ENCODE data around the gene ERO1B.
"Not testable (repeated sequence)": the region's sequence is repeated elsewhere in the genome, so short reads cannot be mapped to it uniquely, and the experiment has no call there.

ERO1B gene

GRCh38 chr1:236281654-236282424 lies at the start of gene ERO1B:
TSS of gene ERO1B (minus strand) at chr1:236281958. CDS start at chr1:236281783, 175 bp downstream.
- DNase-seq (ENCODE audit: low read depth), result peak; percentile 92

- DNase-seq (ENCODE audit: low read depth), result not testable (repeated sequence)
Observed at GRCh38 chr1:236331412-236331811, 49.7 kb upstream of the ERO1B start.

- no peak for DNase-seq (ENCODE audit: low read depth)
Observed at GRCh38 chr1:236326432-236326831, 44.7 kb upstream of the ERO1B start.

GRCh38 chr1:236325567-236325966 lies 43.8 kb upstream of the ERO1B start:
- DNase-seq (ENCODE audit: low read depth), result no peak

GRCh38 chr1:236323819-236324411 lies 42.2 kb upstream of the ERO1B start:
- DNase-seq (ENCODE audit: low read depth), result no peak

- DNase-seq (ENCODE audit: low read depth), result no peak
Observed at GRCh38 chr1:236322566-236323409, 41.0 kb upstream of the ERO1B start.

GRCh38 chr1:236321101-236321500 lies 39.3 kb upstream of the ERO1B start:
- no peak for DNase-seq (ENCODE audit: low read depth)

- DNase-seq (ENCODE audit: low read depth), result no peak
Observed at GRCh38 chr1:236320671-236321070, 38.9 kb upstream of the ERO1B start.

GRCh38 chr1:236320214-236320613 lies 38.5 kb upstream of the ERO1B start:
- DNase-seq (ENCODE audit: low read depth), result no peak

GRCh38 chr1:236316437-236316836 lies 34.7 kb upstream of the ERO1B start:
- no peak for DNase-seq (ENCODE audit: low read depth)

GRCh38 chr1:236315518-236315917 lies 33.8 kb upstream of the ERO1B start:
- no peak for DNase-seq (ENCODE audit: low read depth)

- DNase-seq (ENCODE audit: low read depth), result no peak
Observed at GRCh38 chr1:236315092-236315491, 33.3 kb upstream of the ERO1B start.

- not testable (repeated sequence) for DNase-seq (ENCODE audit: low read depth)
Observed at GRCh38 chr1:236314050-236314449, 32.3 kb upstream of the ERO1B start.

GRCh38 chr1:236313427-236313826 lies 31.7 kb upstream of the ERO1B start:
- no peak for DNase-seq (ENCODE audit: low read depth)

GRCh38 chr1:236311040-236311439 lies 29.3 kb upstream of the ERO1B start:
- no peak for DNase-seq (ENCODE audit: low read depth)

- no peak for DNase-seq (ENCODE audit: low read depth)
Observed at GRCh38 chr1:236308827-236309226, 27.1 kb upstream of the ERO1B start.

GRCh38 chr1:236307435-236307834 lies 25.7 kb upstream of the ERO1B start:
- DNase-seq (ENCODE audit: low read depth), result no peak

GRCh38 chr1:236304682-236305081 lies 22.9 kb upstream of the ERO1B start:
- DNase-seq (ENCODE audit: low read depth), result no peak

GRCh38 chr1:236303675-236304074 lies 21.9 kb upstream of the ERO1B start:
- no peak for DNase-seq (ENCODE audit: low read depth)

GRCh38 chr1:236302941-236303340 lies 21.2 kb upstream of the ERO1B start:
- DNase-seq (ENCODE audit: low read depth), result no peak

- no peak for DNase-seq (ENCODE audit: low read depth)
Observed at GRCh38 chr1:236301958-236302335, 20.2 kb upstream of the ERO1B start.

- DNase-seq (ENCODE audit: low read depth), result no peak
Observed at GRCh38 chr1:236301080-236301957, 19.6 kb upstream of the ERO1B start.

All from stromal cell of bone marrow (primary cell).